B cell (primary cell): Measurements from ENCODE around the gene CHMP1A. TPM values are rescaled to one million over a fixed set of nuclear protein-coding genes. Genes with fewer than 3 reads are reported as not detected.

Source experiments
- ATAC-seq: fragments of 200-7000 bp; cut with Tn5 transposase; one replicate; pipeline ENCODE4 v1.10.0; 2021; ENCODE audit warnings: low read depth, mild to moderate bottlenecking, moderate number of reproducible peaks, moderate library complexity
- CTCF ChIA-PET: fragments of 350-600 bp; sonication (Branson Sonifier 250); formaldehyde crosslinking; loops from one replicate; lab custom pipeline; 2021; ENCODE audit warnings: antibody characterized with exemption, inconsistent platforms; lab: Charles Lee
- POLR2A ChIA-PET: fragments of 350-600 bp; sonication (Branson Sonifier 250); formaldehyde crosslinking; loops from one replicate; lab custom pipeline; 2021; ENCODE audit warnings: antibody characterized with exemption; lab: Charles Lee
- DNase-seq: peaks from one replicate; pipeline ENCODE4 v3.0.0; 2013
- H2AFZ ChIP-seq: 2 replicates; pipeline ENCODE4 v1.6.1; 2012; ENCODE audit warnings: mild to moderate bottlenecking, low read depth, low read length; ENCODE audit not compliant: insufficient read depth, poor library complexity, severe bottlenecking
- H3K27ac ChIP-seq, 2 donors: 1 replicate in 1 of 2; 2 replicates in 1 of 2; pipeline ENCODE4 v1.5.1; 2012 to 2013; ENCODE audit warnings: low read length in 2 of 2, mild to moderate bottlenecking in 2 of 2, moderate library complexity in 1 of 2
- H3K27me3 ChIP-seq, 4 experiments: fragments of 200-600 bp in 1 of 4; sonication (generic) in 1 of 4; replicated peaks in 1 of 4; 1 replicate in 2 of 4; 2 replicates in 2 of 4; pipeline versions ENCODE4 v1.6.1 to v1.7.0; 2013 to 2016; ENCODE audit warnings: low read length in 3 of 4, mild to moderate bottlenecking in 2 of 4, mixed read lengths in 1 of 4, moderate library complexity in 1 of 4; ENCODE audit not compliant: insufficient read depth in 4 of 4, control insufficient read depth in 3 of 4; ENCODE audit errors: control extremely low read depth in 1 of 4
- H3K36me3 ChIP-seq, 2 experiments: replicated peaks in 1 of 2; 1 replicate in 1 of 2; 2 replicates in 1 of 2; pipeline versions ENCODE4 v1.6.1 to v1.7.1; 2013; ENCODE audit warnings: low read length in 1 of 2; ENCODE audit not compliant: insufficient read depth in 2 of 2, control insufficient read depth in 1 of 2; ENCODE audit errors: control extremely low read depth in 1 of 2, extremely low read depth in 1 of 2
- H3K4me1 ChIP-seq, 2 donors: fragments of 200-600 bp in 1 of 2; sonication (generic) in 1 of 2; 1 replicate in 1 of 2; 2 replicates in 1 of 2; pipeline versions ENCODE4 v1.5.1 to v1.6.1; 2013 to 2017; ENCODE audit warnings: low read length in 2 of 2; ENCODE audit not compliant: control insufficient read depth in 2 of 2, insufficient read depth in 2 of 2
- H3K4me2 ChIP-seq: replicated peaks from 2 replicates; pipeline ENCODE3; 2012; ENCODE audit warnings: mild to moderate bottlenecking, low read depth, low read length; ENCODE audit not compliant: poor library complexity, severe bottlenecking
- H3K4me3 ChIP-seq, 5 experiments: fragments of 200-600 bp in 1 of 5; sonication (generic) in 1 of 5; 1 replicate in 3 of 5; 2 replicates in 2 of 5; pipeline versions ENCODE4 v1.5.1 to v1.7.0; 2011 to 2016; ENCODE audit warnings: low read length in 4 of 5, mild to moderate bottlenecking in 4 of 5, low read depth in 2 of 5, control low read depth in 1 of 5, moderate library complexity in 1 of 5; ENCODE audit not compliant: insufficient read depth in 1 of 5; ENCODE audit errors: control extremely low read depth in 1 of 5, extremely low read depth in 1 of 5
- H3K79me2 ChIP-seq: fragments of 200-600 bp; sonication (generic); one replicate; pipeline ENCODE4 v1.6.0; 2016; ENCODE audit warnings: low read length; ENCODE audit not compliant: control insufficient read depth, insufficient read depth
- H3K9ac ChIP-seq: fragments of 200-600 bp; sonication (generic); 2 replicates; pipeline ENCODE4 v1.6.1; 2017; ENCODE audit warnings: mild to moderate bottlenecking, low read length, moderate library complexity
- H3K9me3 ChIP-seq, 3 donors: one replicate each; pipeline versions ENCODE4 v1.6.1 to v1.7.1; 2013; ENCODE audit warnings: low read length in 2 of 3; ENCODE audit not compliant: control insufficient read depth in 2 of 3, insufficient read depth in 1 of 3; ENCODE audit errors: control extremely low read depth in 1 of 3
- H4K20me1 ChIP-seq: 2 replicates; pipeline ENCODE4 v1.6.0; 2012; ENCODE audit warnings: mild to moderate bottlenecking, low read length; ENCODE audit not compliant: insufficient read depth, control insufficient read depth, poor library complexity, severe bottlenecking
- H3K27ac Mint-ChIP-seq: one replicate; pipeline ENCODE4 v1.8.0; 2021; ENCODE audit warnings: mixed read lengths
- H3K27me3 Mint-ChIP-seq: one replicate; pipeline ENCODE4 v1.8.0; 2021; ENCODE audit warnings: mixed read lengths
- H3K4me1 Mint-ChIP-seq: one replicate; pipeline ENCODE4 v1.8.0; 2021; ENCODE audit warnings: mixed read lengths
- H3K4me3 Mint-ChIP-seq: one replicate; pipeline ENCODE4 v1.8.0; 2021; ENCODE audit warnings: mixed read lengths
- H3K9me3 Mint-ChIP-seq: one replicate; pipeline ENCODE4 v1.8.0; 2022; ENCODE audit warnings: mixed read lengths; ENCODE audit not compliant: insufficient read depth
- EZH2 ChIP-seq: IDR thresholded peaks from 2 replicates; pipeline ENCODE4 v1.6.1; 2012; ENCODE audit warnings: borderline replicate concordance, low read depth, mild to moderate bottlenecking, moderate library complexity, low read length; ENCODE audit not compliant: insufficient read depth, poor library complexity, severe bottlenecking
- WGBS: methylation state at CpG from one replicate; pipeline ENCODE4 v1.1.5; 2013; ENCODE audit warnings: missing lambda C conversion rate; ENCODE audit not compliant: insufficient coverage; 5-methylcytosine and 5-hydroxymethylcytosine counted together
- intact Hi-C: fragments of 100-400 bp; cut with micrococcal nuclease; formaldehyde crosslinking; loops from one replicate; pipeline ENCODE4 v1.10.0; 2022
- polyA plus RNA-seq: library from polyadenylated mRNA; depleted of rRNA; stranded (reverse); fragments of >200 nt; gene quantifications from 2 replicates; pipeline ENCODE4 v1.2.3, GENCODE V29; 2012
- total RNA-seq, 2 donors: library from RNA; stranded (reverse); fragments of 120-200 nt in 1 of 2; gene quantifications; 1 replicate in 1 of 2; 2 replicates in 1 of 2; pipeline versions ENCODE4 v1.2.3 to v1.2.4, GENCODE V29; 2013 to 2022
- TF ChIP-seq, protein P1 (sequence below): fragments of 200-600 bp; IDR thresholded peaks from one replicate; pipeline ENCODE4 v1.8.0; 2022; ENCODE audit warnings: antibody characterized with exemption, mild to moderate bottlenecking

The CHMP1A gene
- total and polyA plus RNA-seq, 2 donors (not counting 1 experiment from before 2014, with no cell fraction given): 80.4 to 88.1 TPM

DNA sequence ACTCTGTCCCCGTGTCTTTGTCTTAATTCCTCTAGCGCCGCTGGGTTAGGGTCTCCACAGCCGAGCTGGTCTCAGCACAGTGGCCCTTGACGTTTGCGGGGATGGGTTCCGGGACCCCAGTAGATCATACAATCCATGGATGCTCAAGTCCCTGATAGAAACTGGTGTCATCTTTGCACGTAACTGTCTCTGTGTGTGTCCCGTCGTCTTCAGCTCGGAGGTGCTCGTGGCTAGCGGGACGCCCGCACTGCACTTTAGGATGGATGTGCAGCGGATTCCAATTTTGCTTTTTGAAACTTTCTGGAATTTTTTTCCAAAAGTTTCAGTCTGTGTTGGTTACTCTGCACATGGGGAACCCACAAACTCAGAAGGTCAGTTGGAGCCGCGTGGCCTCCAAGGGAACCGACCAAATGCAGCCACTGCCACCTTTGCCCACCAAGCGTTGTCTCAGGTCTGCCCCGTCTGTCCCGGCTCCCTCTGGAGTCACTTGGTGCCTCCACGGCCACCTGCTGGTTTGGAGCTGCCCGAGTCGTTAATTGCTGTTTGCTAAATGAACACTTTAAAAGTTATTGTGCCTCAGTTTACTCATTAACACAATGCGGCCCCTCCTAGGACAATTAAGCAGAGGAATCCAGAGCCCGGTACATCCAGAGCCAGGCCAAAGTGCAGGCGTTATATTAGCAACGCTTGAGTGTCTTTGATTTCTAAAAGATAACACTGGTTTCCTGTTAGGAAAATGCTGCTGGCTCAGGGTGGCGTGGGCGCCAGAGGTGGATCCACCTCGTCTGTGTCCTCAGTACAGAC, 49.4 kb downstream of the CHMP1A start:
- Histone ChIP-seq H3K9ac (no peak overlapping the region), H3K27me3 (peaks cover 0 to under 1% (median 0%) of the 10 kb centered on the region in 4 experiments), H3K9me3 (no peaks in the 10 kb centered on the region), H3K4me2 (no peak overlapping the region), H4K20me1 (no peaks in the 10 kb centered on the region), H3K4me3 (no peak overlapping the region), H3K36me3 (no peaks in the 10 kb centered on the region), H2AFZ (no peak overlapping the region), H3K27ac (no peak overlapping the region), H3K4me1 (no peaks in the 10 kb centered on the region), H3K79me2 (no peaks in the 10 kb centered on the region)
- H3K27ac Mint-ChIP-seq: no peak overlapping the region
- POLR2A ChIA-PET: no interaction called here
- CTCF ChIA-PET: no interaction called here
- ATAC-seq: no peak
- no peak for DNase-seq
- TF ChIP-seq EZH2: no peak
- WGBS: 84% methylated on average over 31 of the region's 32 CpGs
- no peak overlapping the region for H3K4me3 Mint-ChIP-seq
- peaks cover under 1% of the 10 kb centered on the region for H3K4me1 Mint-ChIP-seq
- intact Hi-C loops: no loop called here
- peaks cover 12% of the 10 kb centered on the region for H3K27me3 Mint-ChIP-seq
- no peaks in the 10 kb centered on the region for H3K9me3 Mint-ChIP-seq

GRCh38 chr16:89607453-89607852, 50.1 kb downstream of the CHMP1A start:
- ATAC-seq (no peak), DNase-seq (no peak)
- Mint-ChIP-seq H3K4me3 (no peak overlapping the region), H3K4me1 (peaks cover 7% of the 10 kb centered on the region), H3K27ac (no peak overlapping the region), H3K9me3 (no peaks in the 10 kb centered on the region), H3K27me3 (peaks cover 9% of the 10 kb centered on the region)
- Histone ChIP-seq H3K4me2 (no peak overlapping the region), H4K20me1 (no peaks in the 10 kb centered on the region), H3K9ac (no peak overlapping the region), H3K79me2 (no peaks in the 10 kb centered on the region), H3K36me3 (no peaks in the 10 kb centered on the region), H3K9me3 (no peaks in the 10 kb centered on the region), H3K4me3 (no peak overlapping the region), H3K4me1 (peaks cover 4 to 5% of the 10 kb centered on the region in 2 donors), H3K27ac (no peak overlapping the region), H3K27me3 (peaks cover 0 to 7% (median 0%) of the 10 kb centered on the region in 4 experiments), H2AFZ (no peak overlapping the region)
- POLR2A ChIA-PET: no interaction called here
- CTCF ChIA-PET: no interaction called here
- TF ChIP-seq, protein P1, sequence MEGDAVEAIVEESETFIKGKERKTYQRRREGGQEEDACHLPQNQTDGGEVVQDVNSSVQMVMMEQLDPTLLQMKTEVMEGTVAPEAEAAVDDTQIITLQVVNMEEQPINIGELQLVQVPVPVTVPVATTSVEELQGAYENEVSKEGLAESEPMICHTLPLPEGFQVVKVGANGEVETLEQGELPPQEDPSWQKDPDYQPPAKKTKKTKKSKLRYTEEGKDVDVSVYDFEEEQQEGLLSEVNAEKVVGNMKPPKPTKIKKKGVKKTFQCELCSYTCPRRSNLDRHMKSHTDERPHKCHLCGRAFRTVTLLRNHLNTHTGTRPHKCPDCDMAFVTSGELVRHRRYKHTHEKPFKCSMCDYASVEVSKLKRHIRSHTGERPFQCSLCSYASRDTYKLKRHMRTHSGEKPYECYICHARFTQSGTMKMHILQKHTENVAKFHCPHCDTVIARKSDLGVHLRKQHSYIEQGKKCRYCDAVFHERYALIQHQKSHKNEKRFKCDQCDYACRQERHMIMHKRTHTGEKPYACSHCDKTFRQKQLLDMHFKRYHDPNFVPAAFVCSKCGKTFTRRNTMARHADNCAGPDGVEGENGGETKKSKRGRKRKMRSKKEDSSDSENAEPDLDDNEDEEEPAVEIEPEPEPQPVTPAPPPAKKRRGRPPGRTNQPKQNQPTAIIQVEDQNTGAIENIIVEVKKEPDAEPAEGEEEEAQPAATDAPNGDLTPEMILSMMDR: no peak
- TF ChIP-seq EZH2: no peak
- WGBS: 89% methylated on average over 9 of the region's 9 CpGs
- intact Hi-C loops: no loop called here
